Osteoblast (primary cell): ENCODE data around the gene PTCD3. TPM values are rescaled to one million over a fixed set of nuclear protein-coding genes. Genes with fewer than 3 reads are reported as not detected.

Experiments
- DNase-seq: peaks from one replicate; pipeline ENCODE4 v3.0.0; 2011; ENCODE audit warnings: low spot score, mixed read lengths; ENCODE audit not compliant: insufficient read length; ENCODE audit errors: missing footprints
- H2AFZ ChIP-seq: 2 replicates; pipeline ENCODE4 v1.6.0; 2011; ENCODE audit warnings: mild to moderate bottlenecking, low read length
- H3K27ac ChIP-seq: 2 replicates; pipeline ENCODE4 v1.5.1; 2011; ENCODE audit warnings: mild to moderate bottlenecking, low read depth, low read length, moderate library complexity
- H3K27me3 ChIP-seq: 2 replicates; pipeline ENCODE4 v1.6.0; 2012; ENCODE audit warnings: mild to moderate bottlenecking, control low read depth, inconsistent platforms, low read length, moderate library complexity; ENCODE audit not compliant: insufficient read depth
- H3K36me3 ChIP-seq: 2 replicates; pipeline ENCODE4 v1.5.1; 2011; ENCODE audit warnings: mild to moderate bottlenecking, low read length, control low read depth, moderate library complexity; ENCODE audit not compliant: insufficient read depth
- H3K4me1 ChIP-seq: 2 replicates; pipeline ENCODE4 v1.5.1; 2011; ENCODE audit warnings: mild to moderate bottlenecking, low read length, control low read depth, moderate library complexity; ENCODE audit not compliant: insufficient read depth
- H3K4me2 ChIP-seq: 2 replicates; pipeline ENCODE4 v1.6.0; 2011; ENCODE audit warnings: mild to moderate bottlenecking, low read length; ENCODE audit not compliant: insufficient read depth
- H3K4me3 ChIP-seq: fragments of 200-600 bp; sonication (generic); 3 replicates; pipeline ENCODE4 v1.5.1; 2012; ENCODE audit warnings: mild to moderate bottlenecking, low read length, inconsistent platforms; ENCODE audit not compliant: insufficient read depth
- H3K79me2 ChIP-seq: 2 replicates; pipeline ENCODE4 v1.6.0; 2012; ENCODE audit warnings: mild to moderate bottlenecking, low read length, control low read depth, inconsistent platforms; ENCODE audit not compliant: insufficient read depth
- H3K9me3 ChIP-seq: 2 replicates; pipeline ENCODE4 v1.5.1; 2011; ENCODE audit warnings: low read depth, low read length, control low read depth
- H4K20me1 ChIP-seq: 2 replicates; pipeline ENCODE4 v1.6.0; 2012; ENCODE audit warnings: mild to moderate bottlenecking, low read length, control low read depth; ENCODE audit not compliant: insufficient read depth
- CTCF ChIP-seq: IDR thresholded peaks from 2 replicates; pipeline ENCODE4 v1.5.1; 2011; ENCODE audit warnings: mild to moderate bottlenecking, low read depth, low read length, moderate library complexity; ENCODE audit errors: extremely low read depth
- small RNA-seq: library from RNA; depleted of rRNA; stranded (forward); fragments of <200 nt; gene quantifications from one replicate; pipeline ENCODE3, GENCODE V24; 2012
- total RNA-seq: library from RNA; depleted of rRNA; stranded (reverse); fragments of >200 nt; gene quantifications from 2 replicates; pipeline ENCODE4 v1.2.3, GENCODE V29; 2012

The PTCD3 gene
- total RNA-seq, 1 donor: 55.0 TPM

GRCh38 chr2:86185517-86186212 is 79.6 kb downstream of the PTCD3 start:
- no peak for TF ChIP-seq CTCF
- H3K79me2 ChIP-seq: peaks cover 96% of the 10 kb centered on the region
- no peak overlapping the region for H3K27ac ChIP-seq
- no peak overlapping the region for H3K4me3 ChIP-seq
- no peak overlapping the region for H3K4me2 ChIP-seq
- H4K20me1 ChIP-seq: peaks cover 35% of the 10 kb centered on the region
- H3K9me3 ChIP-seq: no peaks in the 10 kb centered on the region
- H2AFZ ChIP-seq: no peak overlapping the region
- H3K4me1 ChIP-seq: peaks cover 5% of the 10 kb centered on the region
- no peaks in the 10 kb centered on the region for H3K27me3 ChIP-seq
- DNase-seq: no peak
- H3K36me3 ChIP-seq: peaks cover 10% of the 10 kb centered on the region

- peaks cover 37% of the 10 kb centered on the region for H4K20me1 ChIP-seq
Observed at GRCh38 chr2:86186431-86186830, 80.4 kb downstream of the PTCD3 start.

GRCh38 chr2:86189782-86190416 is 83.9 kb downstream of the PTCD3 start:
- no peak for DNase-seq
- Histone ChIP-seq H3K27ac (no peak overlapping the region), H3K4me2 (no peak overlapping the region), H4K20me1 (peaks cover 65% of the 10 kb centered on the region), H3K9me3 (no peaks in the 10 kb centered on the region), H3K27me3 (no peaks in the 10 kb centered on the region), H3K36me3 (peaks cover 6% of the 10 kb centered on the region), H2AFZ (no peak overlapping the region), H3K4me3 (no peak overlapping the region), H3K79me2 (peaks cover 95% of the 10 kb centered on the region), H3K4me1 (peaks cover 21% of the 10 kb centered on the region)
- no peak for TF ChIP-seq CTCF

More at GRCh38 chr2:86186431-86186830, 80.4 kb downstream of the PTCD3 start:
- no peak for TF ChIP-seq CTCF
- DNase-seq: peak; percentile 22
- H3K27ac ChIP-seq: no peak overlapping the region
- no peaks in the 10 kb centered on the region for H3K9me3 ChIP-seq
- H2AFZ ChIP-seq: no peak overlapping the region
- H3K4me2 ChIP-seq: no peak overlapping the region
- H3K79me2 ChIP-seq: peaks cover 98% of the 10 kb centered on the region
- H3K36me3 ChIP-seq: peaks cover 6% of the 10 kb centered on the region
- no peaks in the 10 kb centered on the region for H3K27me3 ChIP-seq
- peaks cover 5% of the 10 kb centered on the region for H3K4me1 ChIP-seq
- H3K4me3 ChIP-seq: no peak overlapping the region

Small RNA genes within 50 kb of the gene (small RNA-seq; reads per million reads assigned to genes)
- not detected for gene RF00019
- gene SNORD94: 61.2 reads per million, percentile 96 among the genes with 10 or more reads in this experiment

Other genes with a start within 250 kb of the PTCD3 start
- gene ST3GAL5, start 217.2 kb upstream of the PTCD3 start, total RNA-seq: 17.4 and 17.7 TPM in 2 replicates
- gene POLR1A, start 349 bp upstream of the PTCD3 start, total RNA-seq: 15.6 and 17.4 TPM in 2 replicates
- 55.7 and 60.4 TPM in 2 replicates for gene IMMT, start 89.2 kb downstream of the PTCD3 start, total RNA-seq
- gene MRPL35, start 93.2 kb downstream of the PTCD3 start, total RNA-seq: 30.4 and 30.8 TPM in 2 replicates
- 0.36 TPM in 1 of 2 replicates, not detected in the other for gene REEP1, start 231.4 kb downstream of the PTCD3 start, total RNA-seq